Ureter (tissue), 1 donor: ENCODE data around the gene BAG5. TPM values are rescaled to one million over a fixed set of nuclear protein-coding genes. Genes with fewer than 3 reads are reported as not detected.
"Not testable (repeated sequence)": the region's sequence is repeated elsewhere in the genome, so short reads cannot be mapped to it uniquely, and the experiment has no call there.

Experiments
- DNase-seq: peaks from one replicate; pipeline ENCODE4 v3.0.0-alpha.2; 2020; ENCODE audit warnings: low spot score
- total RNA-seq: library from RNA; stranded (reverse); gene quantifications from one replicate; pipeline ENCODE4 v1.2.4, GENCODE V29; 2023
- donor health status: DM: yes; HTN: yes; CAD: no.

BAG5 gene
- total RNA-seq, result 36.8 TPM

- DNase-seq, result peak; percentile 83
Observed at GRCh38 chr14:103562429-103563225, at the start of gene BAG5, which contains the start of gene COA8. Gene BAG5, minus strand, starts transcription at chr14:103562657. Its CDS starts 1,493 bp downstream, at chr14:103561164. Gene COA8, plus strand, starts transcription at chr14:103562960. Its CDS starts 42 bp downstream, at chr14:103563002.

- no peak for DNase-seq
Observed at GRCh38 chr14:103611215-103611614, 48.8 kb upstream of the BAG5 start.

- DNase-seq, result not testable (repeated sequence)
Observed at GRCh38 chr14:103609081-103609480, 46.6 kb upstream of the BAG5 start.

GRCh38 chr14:103607822-103608221 lies 45.4 kb upstream of the BAG5 start:
- no peak for DNase-seq

- peak; percentile 75 for DNase-seq
Observed at GRCh38 chr14:103606963-103607668, 44.7 kb upstream of the BAG5 start.

GRCh38 chr14:103604620-103605019 lies 42.2 kb upstream of the BAG5 start:
- no peak for DNase-seq

GRCh38 chr14:103600503-103600902 lies 38.0 kb upstream of the BAG5 start:
- no peak for DNase-seq

GRCh38 chr14:103597623-103598377 lies 35.3 kb upstream of the BAG5 start:
- DNase-seq, result no peak

- no peak for DNase-seq
Observed at GRCh38 chr14:103594265-103594664, 31.8 kb upstream of the BAG5 start.

- DNase-seq, result no peak
Observed at GRCh38 chr14:103593577-103593976, 31.1 kb upstream of the BAG5 start.

GRCh38 chr14:103584326-103584915 lies 22.0 kb upstream of the BAG5 start:
- no peak for DNase-seq

- peak; percentile 72 for DNase-seq
Observed at GRCh38 chr14:103581954-103582703, 19.7 kb upstream of the BAG5 start.

GRCh38 chr14:103581206-103581605 lies 18.7 kb upstream of the BAG5 start:
- DNase-seq, result no peak

- DNase-seq, result no peak
Observed at GRCh38 chr14:103578401-103579075, 16.1 kb upstream of the BAG5 start.

GRCh38 chr14:103576371-103577024 lies 14.0 kb upstream of the BAG5 start:
- DNase-seq, result peak; percentile 94

GRCh38 chr14:103574707-103575285 lies 12.3 kb upstream of the BAG5 start:
- no peak for DNase-seq

- DNase-seq, result no peak
Observed at GRCh38 chr14:103574104-103574503, 11.6 kb upstream of the BAG5 start.

- no peak for DNase-seq
Observed at GRCh38 chr14:103569408-103569807, 7.0 kb upstream of the BAG5 start.

- no peak for DNase-seq
Observed at GRCh38 chr14:103568952-103569351, 6.5 kb upstream of the BAG5 start.
